Glutamatergic neuron (in vitro differentiated cells): ENCODE measurements around the gene CEP350. TPM values are rescaled to one million over a fixed set of nuclear protein-coding genes. Genes with fewer than 3 reads are reported as not detected.

Experiments
- DNase-seq: peaks from one replicate; pipeline ENCODE4 v3.0.0; 2022
- H3K27ac Mint-ChIP-seq: one replicate; pipeline ENCODE4 v1.8.0; 2020; ENCODE audit warnings: mild to moderate bottlenecking, mixed read lengths, inconsistent platforms; ENCODE audit not compliant: unreplicated experiment
- H3K27me3 Mint-ChIP-seq: one replicate; pipeline ENCODE4 v1.8.0; 2020; ENCODE audit warnings: mild to moderate bottlenecking, moderate library complexity, mixed read lengths, inconsistent platforms; ENCODE audit not compliant: unreplicated experiment
- H3K36me3 Mint-ChIP-seq: one replicate; pipeline ENCODE4 v1.8.0; 2020; ENCODE audit warnings: mild to moderate bottlenecking, mixed read lengths, inconsistent platforms; ENCODE audit not compliant: unreplicated experiment
- H3K4me1 Mint-ChIP-seq: one replicate; pipeline ENCODE4 v1.8.0; 2020; ENCODE audit warnings: mild to moderate bottlenecking, low read depth, mixed read lengths, inconsistent platforms; ENCODE audit not compliant: unreplicated experiment
- H3K4me3 Mint-ChIP-seq: one replicate; pipeline ENCODE4 v1.8.0; 2020; ENCODE audit warnings: mild to moderate bottlenecking, mixed read lengths, inconsistent platforms; ENCODE audit not compliant: unreplicated experiment
- H3K9me3 Mint-ChIP-seq: one replicate; pipeline ENCODE4 v1.8.0; 2020; ENCODE audit warnings: mild to moderate bottlenecking, moderate library complexity, mixed read lengths, inconsistent platforms; ENCODE audit not compliant: unreplicated experiment
- total RNA-seq: library from RNA; stranded (reverse); fragmentation: NEBNext Ultra II Directional; extraction: Animal tissue kit (Norgen Biotek cat#: 25700); gene quantifications from one replicate; pipeline ENCODE4 v1.2.1, GENCODE V29; 2021; ENCODE audit not compliant: unreplicated experiment
- TF ChIP-seq, protein P1 (sequence below): fragments of 200-600 bp; sonication (generic); IDR thresholded peaks from one replicate; pipeline ENCODE4 v1.5.0; 2021; ENCODE audit not compliant: partially characterized antibody, unreplicated experiment

Gene CEP350
- total RNA-seq, 1 donor from 2014 or later = 36.6 TPM

DNA sequence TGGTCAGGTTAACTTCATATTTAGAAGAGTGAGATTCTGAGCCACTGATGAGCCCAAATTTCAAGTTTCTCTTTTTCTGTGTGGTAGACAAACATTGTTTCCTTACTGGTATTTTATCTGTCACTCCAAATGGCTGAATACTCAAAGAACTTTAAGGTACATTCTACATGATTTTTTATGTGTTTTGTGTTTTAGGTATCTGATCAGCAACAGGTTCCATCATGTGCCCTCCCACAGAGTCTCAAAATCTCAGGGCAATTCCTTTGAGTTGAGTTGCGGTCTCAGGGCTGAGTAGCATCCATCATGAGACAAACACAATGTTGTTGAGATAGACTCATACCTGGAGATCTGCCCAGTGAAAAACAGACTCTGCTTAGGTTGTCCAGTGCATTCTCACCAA, 14.7 kb upstream of the CEP350 start:
- DNase-seq = no peak
- H3K4me1 Mint-ChIP-seq = no peaks in the 10 kb centered on the region
- no peaks in the 10 kb centered on the region for H3K36me3 Mint-ChIP-seq
- no peak overlapping the region for H3K4me3 Mint-ChIP-seq
- TF ChIP-seq, protein P1, sequence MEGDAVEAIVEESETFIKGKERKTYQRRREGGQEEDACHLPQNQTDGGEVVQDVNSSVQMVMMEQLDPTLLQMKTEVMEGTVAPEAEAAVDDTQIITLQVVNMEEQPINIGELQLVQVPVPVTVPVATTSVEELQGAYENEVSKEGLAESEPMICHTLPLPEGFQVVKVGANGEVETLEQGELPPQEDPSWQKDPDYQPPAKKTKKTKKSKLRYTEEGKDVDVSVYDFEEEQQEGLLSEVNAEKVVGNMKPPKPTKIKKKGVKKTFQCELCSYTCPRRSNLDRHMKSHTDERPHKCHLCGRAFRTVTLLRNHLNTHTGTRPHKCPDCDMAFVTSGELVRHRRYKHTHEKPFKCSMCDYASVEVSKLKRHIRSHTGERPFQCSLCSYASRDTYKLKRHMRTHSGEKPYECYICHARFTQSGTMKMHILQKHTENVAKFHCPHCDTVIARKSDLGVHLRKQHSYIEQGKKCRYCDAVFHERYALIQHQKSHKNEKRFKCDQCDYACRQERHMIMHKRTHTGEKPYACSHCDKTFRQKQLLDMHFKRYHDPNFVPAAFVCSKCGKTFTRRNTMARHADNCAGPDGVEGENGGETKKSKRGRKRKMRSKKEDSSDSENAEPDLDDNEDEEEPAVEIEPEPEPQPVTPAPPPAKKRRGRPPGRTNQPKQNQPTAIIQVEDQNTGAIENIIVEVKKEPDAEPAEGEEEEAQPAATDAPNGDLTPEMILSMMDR = no peak
- no peaks in the 10 kb centered on the region for H3K9me3 Mint-ChIP-seq
- peaks cover 2% of the 10 kb centered on the region for H3K27me3 Mint-ChIP-seq
- H3K27ac Mint-ChIP-seq = no peak overlapping the region

DNA sequence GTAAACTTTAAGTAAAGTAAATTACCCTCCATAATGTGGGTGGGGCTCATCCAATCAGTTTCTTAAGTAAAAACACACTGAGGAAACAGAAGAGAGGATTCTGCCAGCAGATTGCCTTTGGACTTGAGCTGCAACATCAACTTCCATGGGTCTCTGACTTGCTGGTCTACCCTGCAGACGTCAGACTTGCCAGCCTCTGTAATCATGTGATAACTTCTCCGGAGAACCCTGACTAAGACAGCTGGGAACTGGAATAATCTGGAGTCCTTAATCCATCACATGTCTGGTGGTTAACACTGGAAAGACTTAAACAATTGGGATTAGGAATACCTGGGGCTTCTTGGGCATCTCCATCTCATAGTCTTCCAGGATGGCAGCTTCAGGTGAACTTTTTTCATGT, 13.2 kb upstream of the CEP350 start:
- no peaks in the 10 kb centered on the region for H3K4me1 Mint-ChIP-seq
- TF ChIP-seq, protein P1 = no peak
- H3K36me3 Mint-ChIP-seq = no peaks in the 10 kb centered on the region

DNA sequence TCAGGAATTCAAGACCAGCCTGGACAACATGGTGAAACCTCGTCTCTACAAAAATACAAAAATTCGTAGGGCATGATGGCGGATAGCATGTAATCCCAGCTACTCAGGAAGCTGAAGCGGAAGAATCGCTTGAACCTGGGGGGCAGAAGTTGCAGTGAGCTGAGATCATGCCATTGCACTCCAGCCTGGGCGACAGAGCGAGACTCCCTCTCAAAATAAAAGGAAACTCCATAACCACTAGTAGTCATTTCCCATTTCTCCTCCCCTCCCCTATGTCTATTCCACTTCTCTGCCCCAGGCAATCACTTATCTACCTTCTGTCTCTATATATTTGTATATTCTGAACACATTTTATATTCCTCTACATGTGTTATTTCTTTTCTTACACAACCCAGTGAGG, 4.0 kb upstream of the CEP350 start:
- no peak overlapping the region for H3K4me3 Mint-ChIP-seq
- peaks cover 6% of the 10 kb centered on the region for H3K27me3 Mint-ChIP-seq
- H3K4me1 Mint-ChIP-seq = no peaks in the 10 kb centered on the region
- H3K27ac Mint-ChIP-seq = no peak overlapping the region
- peaks cover 2% of the 10 kb centered on the region for H3K9me3 Mint-ChIP-seq
- no peak for DNase-seq
- TF ChIP-seq, protein P1 = no peak
- H3K36me3 Mint-ChIP-seq = no peaks in the 10 kb centered on the region

More for the DNA sequence above, 13.2 kb upstream of the CEP350 start:
- peaks cover 2% of the 10 kb centered on the region for H3K27me3 Mint-ChIP-seq
- no peak overlapping the region for H3K27ac Mint-ChIP-seq
- H3K9me3 Mint-ChIP-seq = no peaks in the 10 kb centered on the region
- DNase-seq = no peak
- no peak overlapping the region for H3K4me3 Mint-ChIP-seq

DNA sequence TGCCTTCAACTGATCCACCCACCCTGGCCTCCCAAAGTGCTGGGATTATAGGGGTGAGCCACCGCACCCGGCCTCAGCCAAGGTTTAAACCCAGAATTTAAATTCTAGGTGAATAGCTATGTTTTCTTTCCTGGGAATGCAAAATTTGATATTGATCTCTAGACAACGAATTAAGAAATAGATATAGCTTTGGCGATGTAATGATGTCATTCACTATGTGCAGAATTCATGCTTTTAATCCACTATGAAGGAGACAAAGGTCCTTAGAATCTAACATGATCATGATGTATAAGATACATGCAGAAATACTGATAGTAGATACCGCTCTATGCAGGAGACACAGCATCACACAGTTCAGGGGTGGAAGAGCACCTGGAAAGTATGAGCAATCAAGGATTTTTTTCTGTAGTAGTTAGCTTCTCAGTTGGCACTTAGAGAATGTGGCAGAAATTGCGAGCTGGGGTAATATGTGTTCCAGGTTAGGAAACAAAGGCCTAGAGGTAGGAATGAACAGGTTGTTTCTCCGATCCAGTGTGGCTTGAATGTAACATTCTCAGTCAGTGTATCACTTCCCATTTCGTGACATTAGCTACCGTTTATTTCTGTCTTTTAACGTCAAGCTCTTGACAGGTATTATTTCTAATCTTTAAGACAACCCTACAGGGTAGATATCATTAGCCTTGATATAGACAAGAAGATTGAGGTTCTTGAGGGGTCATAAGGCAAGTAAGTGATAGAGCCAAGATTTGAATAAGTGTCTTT, 3.0 kb upstream of the CEP350 start:
- Mint-ChIP-seq H3K4me1 (peaks cover 3% of the 10 kb centered on the region), H3K4me3 (no peak overlapping the region), H3K27me3 (peaks cover 6% of the 10 kb centered on the region), H3K9me3 (peaks cover 2% of the 10 kb centered on the region), H3K36me3 (no peaks in the 10 kb centered on the region), H3K27ac (no peak overlapping the region)
- TF ChIP-seq, protein P1 = no peak
- DNase-seq = no peak

DNA sequence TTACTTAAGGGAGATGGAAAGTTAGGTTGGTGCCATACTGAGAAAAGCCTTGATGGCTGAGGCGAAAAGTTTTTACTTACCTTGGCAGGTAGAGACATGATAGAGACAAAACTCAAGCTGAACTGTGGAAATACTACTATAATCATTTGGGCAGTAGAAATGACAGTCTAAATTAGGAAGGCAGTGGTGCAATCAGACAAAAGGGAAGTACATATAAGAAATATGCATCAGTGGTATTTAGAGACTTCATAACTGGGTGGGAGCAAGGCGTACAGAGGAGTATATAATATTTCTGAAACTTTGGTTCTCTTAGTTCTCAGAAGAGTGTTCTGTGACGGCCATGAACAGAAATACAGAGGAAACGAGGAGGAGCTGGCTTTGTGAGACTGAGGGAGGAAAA, 2.4 kb upstream of the CEP350 start:
- TF ChIP-seq, protein P1 = no peak
- Mint-ChIP-seq H3K4me1 (peaks cover 6% of the 10 kb centered on the region), H3K4me3 (no peak overlapping the region), H3K27ac (no peak overlapping the region), H3K9me3 (peaks cover 2% of the 10 kb centered on the region), H3K36me3 (no peaks in the 10 kb centered on the region), H3K27me3 (peaks cover 6% of the 10 kb centered on the region)
- DNase-seq = no peak
